Measurements from ENCODE around the gene ARPC5L.
"Not testable (repeated sequence)": the region's sequence is repeated elsewhere in the genome, so short reads cannot be mapped to it uniquely, and the experiment has no call there.

DNA sequence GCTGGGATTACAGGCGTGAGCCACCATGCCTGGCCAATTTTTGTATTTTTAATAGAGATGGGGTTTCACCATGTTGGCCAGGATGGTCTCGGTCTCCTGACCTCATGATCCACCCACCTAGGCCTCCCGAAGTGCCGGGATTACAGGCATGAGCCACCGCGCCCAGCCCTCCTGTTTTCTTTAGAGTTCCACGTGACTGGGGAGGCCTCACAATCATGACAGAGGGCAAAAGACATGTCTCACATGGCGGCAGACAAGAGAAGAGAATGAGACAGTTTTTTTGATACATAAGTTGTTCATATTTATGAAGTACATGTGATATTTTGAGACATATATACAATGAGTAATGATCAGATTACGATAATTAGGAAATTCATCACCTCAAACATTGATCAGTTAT lies 15.5 kb upstream of the ARPC5L start:
- TF ChIP-seq, protein P1, sequence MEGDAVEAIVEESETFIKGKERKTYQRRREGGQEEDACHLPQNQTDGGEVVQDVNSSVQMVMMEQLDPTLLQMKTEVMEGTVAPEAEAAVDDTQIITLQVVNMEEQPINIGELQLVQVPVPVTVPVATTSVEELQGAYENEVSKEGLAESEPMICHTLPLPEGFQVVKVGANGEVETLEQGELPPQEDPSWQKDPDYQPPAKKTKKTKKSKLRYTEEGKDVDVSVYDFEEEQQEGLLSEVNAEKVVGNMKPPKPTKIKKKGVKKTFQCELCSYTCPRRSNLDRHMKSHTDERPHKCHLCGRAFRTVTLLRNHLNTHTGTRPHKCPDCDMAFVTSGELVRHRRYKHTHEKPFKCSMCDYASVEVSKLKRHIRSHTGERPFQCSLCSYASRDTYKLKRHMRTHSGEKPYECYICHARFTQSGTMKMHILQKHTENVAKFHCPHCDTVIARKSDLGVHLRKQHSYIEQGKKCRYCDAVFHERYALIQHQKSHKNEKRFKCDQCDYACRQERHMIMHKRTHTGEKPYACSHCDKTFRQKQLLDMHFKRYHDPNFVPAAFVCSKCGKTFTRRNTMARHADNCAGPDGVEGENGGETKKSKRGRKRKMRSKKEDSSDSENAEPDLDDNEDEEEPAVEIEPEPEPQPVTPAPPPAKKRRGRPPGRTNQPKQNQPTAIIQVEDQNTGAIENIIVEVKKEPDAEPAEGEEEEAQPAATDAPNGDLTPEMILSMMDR (IDR thresholded peaks at IDR 0.05; ENCODE audit: insufficient read depth, low read length, poor library complexity, severe bottlenecking) = not testable (repeated sequence)
- TF ChIP-seq EZH2phosphoT487 (conservative IDR thresholded peaks at IDR 0.05; ENCODE audit: low read length) = not testable (repeated sequence)

All from SU-DHL-6 (cell line).